ENCODE results near the gene ERI3.

DNA sequence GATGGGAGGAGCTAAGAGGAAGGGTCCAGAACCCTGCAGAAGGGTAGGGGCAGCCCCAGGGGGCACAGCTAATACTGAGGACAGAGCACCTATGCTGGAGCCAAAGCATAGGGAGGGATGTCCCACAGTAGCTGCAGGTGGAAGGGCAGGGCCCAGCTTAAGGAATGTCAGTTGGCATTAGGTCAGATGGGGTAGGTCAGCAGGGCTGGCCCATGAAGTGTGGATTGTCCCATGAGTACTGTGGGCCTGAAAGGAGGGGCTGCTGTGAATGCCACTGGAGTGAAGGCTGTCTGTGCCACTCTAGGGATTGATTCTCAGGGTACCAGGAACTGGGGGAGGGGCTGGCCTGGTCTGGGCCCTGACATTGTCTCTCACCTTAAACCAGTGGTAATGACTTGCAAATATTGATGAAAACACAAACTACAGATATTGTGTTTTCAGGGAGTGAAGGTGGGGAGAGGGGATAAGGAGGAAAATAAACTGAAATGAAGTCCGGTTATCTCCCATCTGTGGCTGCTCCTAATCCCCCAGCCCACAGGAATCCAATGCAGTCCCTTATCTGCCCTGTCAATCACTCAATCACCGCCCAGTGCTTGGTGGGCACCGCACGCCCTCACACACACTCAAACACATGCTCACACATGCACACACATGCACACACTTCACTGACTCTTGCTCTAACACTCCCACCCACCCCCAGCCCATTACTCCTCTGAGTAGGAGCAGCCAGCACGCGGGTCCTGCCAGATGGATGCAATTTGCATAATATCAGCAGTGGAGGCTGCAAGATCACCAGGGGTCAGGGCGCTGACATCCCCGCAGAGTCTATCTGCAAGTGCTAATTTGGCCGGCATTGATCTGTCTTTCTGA lies 114.0 kb downstream of the ERI3 start:
- no peak for TF ChIP-seq EZH2 (IDR thresholded peaks at IDR 0.05; ENCODE audit: borderline replicate concordance)
- TF ChIP-seq, protein P1, sequence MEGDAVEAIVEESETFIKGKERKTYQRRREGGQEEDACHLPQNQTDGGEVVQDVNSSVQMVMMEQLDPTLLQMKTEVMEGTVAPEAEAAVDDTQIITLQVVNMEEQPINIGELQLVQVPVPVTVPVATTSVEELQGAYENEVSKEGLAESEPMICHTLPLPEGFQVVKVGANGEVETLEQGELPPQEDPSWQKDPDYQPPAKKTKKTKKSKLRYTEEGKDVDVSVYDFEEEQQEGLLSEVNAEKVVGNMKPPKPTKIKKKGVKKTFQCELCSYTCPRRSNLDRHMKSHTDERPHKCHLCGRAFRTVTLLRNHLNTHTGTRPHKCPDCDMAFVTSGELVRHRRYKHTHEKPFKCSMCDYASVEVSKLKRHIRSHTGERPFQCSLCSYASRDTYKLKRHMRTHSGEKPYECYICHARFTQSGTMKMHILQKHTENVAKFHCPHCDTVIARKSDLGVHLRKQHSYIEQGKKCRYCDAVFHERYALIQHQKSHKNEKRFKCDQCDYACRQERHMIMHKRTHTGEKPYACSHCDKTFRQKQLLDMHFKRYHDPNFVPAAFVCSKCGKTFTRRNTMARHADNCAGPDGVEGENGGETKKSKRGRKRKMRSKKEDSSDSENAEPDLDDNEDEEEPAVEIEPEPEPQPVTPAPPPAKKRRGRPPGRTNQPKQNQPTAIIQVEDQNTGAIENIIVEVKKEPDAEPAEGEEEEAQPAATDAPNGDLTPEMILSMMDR (IDR thresholded peaks at IDR 0.05; ENCODE audit: poor library complexity): no peak
